K562 (cell line): ENCODE measurements around the gene TNFAIP8L2. TPM values are rescaled to one million over a fixed set of nuclear protein-coding genes. Genes with fewer than 3 reads are reported as not detected.

Source experiments
- ATAC-seq: fragments of 200-7000 bp; cut with Tn5 transposase; 3 replicates; pipeline ENCODE4 v1.9.1; 2020; ENCODE audit warnings: moderate library complexity
- BruUV-seq: library from RNA; stranded (reverse); fragments of 400-500 nt; replicated peaks from 2 replicates; lab custom pipeline; 2021; lab: Mats Ljungman, UMichigan
- CTCF ChIA-PET: fragments of 300-600 bp; formaldehyde crosslinking; extraction: SDS; loops from one replicate; lab custom pipeline; 2021; ENCODE audit warnings: low intra/inter-chr PET ratio; lab: Yijun Ruan, JAX
- POLR2A ChIA-PET: fragments of 300-600, 350-650 bp; sonication (Branson Sonifier 250); formaldehyde crosslinking; extraction: SDS; loops from one replicate; lab custom pipeline; 2021; ENCODE audit warnings: antibody characterized with exemption, inconsistent platforms; lab: Yijun Ruan, JAX
- DNase-seq, 4 experiments: peaks; one replicate each; pipeline versions ENCODE4 v3.0.0 to v3.0.0-alpha.2; 2011 to 2018; ENCODE audit warnings: low spot score in 3 of 4, mixed read lengths in 3 of 4; ENCODE audit errors: extremely low read depth in 1 of 4
- FAIRE-seq: peaks from 2 replicates; lab custom pipeline; 2011; peaks lifted over from hg19 to GRCh38; lab: Jason Lieb, UNC
- H2AFZ ChIP-seq: 2 replicates; pipeline ENCODE4 v1.6.0; 2011; ENCODE audit warnings: low read depth, low read length, control low read depth, inconsistent platforms
- H3K27ac ChIP-seq: fragments of 200-600 bp; 3 replicates; pipeline ENCODE4 v1.8.0; 2011; ENCODE audit warnings: low read depth, mild to moderate bottlenecking, control low read depth, inconsistent platforms, low read length, moderate library complexity, mixed read lengths; ENCODE audit errors: extremely low read depth
- H3K27me3 ChIP-seq, 2 experiments: fragments of 300-600 bp in 1 of 2; 2 replicates in 1 of 2; 3 replicates in 1 of 2; pipeline versions ENCODE4 v1.6.0 to v1.8.0; 2011; ENCODE audit warnings: inconsistent platforms in 2 of 2, low read length in 2 of 2, mild to moderate bottlenecking in 1 of 2, mixed read lengths in 1 of 2, moderate library complexity in 1 of 2; ENCODE audit not compliant: control insufficient read depth in 2 of 2, insufficient read depth in 2 of 2
- H3K36me3 ChIP-seq: fragments of 300-600 bp; 3 replicates; pipeline ENCODE4 v1.8.0; 2011; ENCODE audit warnings: mild to moderate bottlenecking, low read length, inconsistent platforms; ENCODE audit not compliant: control insufficient read depth, insufficient read depth
- H3K4me1 ChIP-seq, 2 experiments: fragments of 200-600 bp in 1 of 2; replicated peaks in 1 of 2; 2 replicates in 1 of 2; 3 replicates in 1 of 2; pipeline versions ENCODE4 v1.5.1 to v1.8.0; 2011; ENCODE audit warnings: inconsistent platforms in 2 of 2, low read length in 2 of 2, mild to moderate bottlenecking in 1 of 2, mixed read lengths in 1 of 2, moderate library complexity in 1 of 2; ENCODE audit not compliant: control insufficient read depth in 2 of 2, insufficient read depth in 2 of 2
- H3K4me2 ChIP-seq: 2 replicates; pipeline ENCODE4 v1.6.1; 2011; ENCODE audit warnings: low read length, control low read depth, inconsistent platforms, mixed read lengths; ENCODE audit not compliant: insufficient read depth
- H3K4me3 ChIP-seq: fragments of 200-600 bp; sonication (generic), shearing (Covaris generic); 2 replicates; pipeline ENCODE4 v1.5.1; 2016; ENCODE audit warnings: control low read depth, inconsistent platforms
- H3K79me2 ChIP-seq: fragments of 200-600 bp; 3 replicates; pipeline ENCODE4 v1.8.0; 2011; ENCODE audit warnings: low read length, inconsistent platforms; ENCODE audit not compliant: control insufficient read depth, insufficient read depth
- H3K9ac ChIP-seq, 2 experiments: 2 replicates each; pipeline versions ENCODE4 v1.6.0 to v1.6.1; 2011; ENCODE audit warnings: low read depth in 2 of 2, low read length in 2 of 2, control low read depth in 1 of 2, inconsistent platforms in 1 of 2, mild to moderate bottlenecking in 1 of 2, mixed read lengths in 1 of 2; ENCODE audit not compliant: insufficient read depth in 1 of 2
- H3K9me1 ChIP-seq: one replicate; pipeline ENCODE4 v1.6.0; 2011; ENCODE audit warnings: inconsistent platforms, mild to moderate bottlenecking, low read length, moderate library complexity; ENCODE audit not compliant: control insufficient read depth, insufficient read depth
- H3K9me3 ChIP-seq: replicated peaks from 2 replicates; pipeline ENCODE4 v1.5.1; 2011; ENCODE audit warnings: low read depth, low read length, inconsistent platforms; ENCODE audit not compliant: control insufficient read depth, insufficient read depth
- H4K20me1 ChIP-seq: replicated peaks from 2 replicates; pipeline ENCODE4 v1.6.1; 2011; ENCODE audit warnings: low read length, inconsistent platforms, mixed read lengths; ENCODE audit not compliant: control insufficient read depth, insufficient read depth
- ETV1 ChIP-seq: fragments of 450-650 bp; conservative IDR thresholded peaks from 2 replicates; pipeline ENCODE4 v1.6.1; 2016; ENCODE audit warnings: missing genetic modification characterization, control low read depth, low read depth, missing compliant biosample characterization
- GATA2 ChIP-seq: sonication (generic); formaldehyde crosslinking; IDR thresholded peaks from 2 replicates; pipeline ENCODE4 v1.4.0; 2020; ENCODE audit warnings: mild to moderate bottlenecking, missing genetic modification reagents
- GTF3C2 ChIP-seq: IDR thresholded peaks from 3 replicates; pipeline ENCODE4 v1.6.1; 2011; ENCODE audit warnings: borderline replicate concordance, mild to moderate bottlenecking, moderate library complexity; ENCODE audit not compliant: insufficient read length; ENCODE audit errors: extremely low read depth
- HDAC8 ChIP-seq: fragments of 450-650 bp; IDR thresholded peaks from 2 replicates; pipeline ENCODE4 v1.6.1; 2016; ENCODE audit warnings: mild to moderate bottlenecking, missing genetic modification characterization, moderate library complexity, missing compliant biosample characterization
- NCOA6 ChIP-seq: fragments of 450-650 bp; IDR thresholded peaks from 2 replicates; pipeline ENCODE4 v1.6.1; 2017; ENCODE audit warnings: mild to moderate bottlenecking
- NRF1 ChIP-seq, 2 experiments: fragments of 450-650 bp; IDR thresholded peaks in 1 of 2; conservative IDR thresholded peaks in 1 of 2; 2 replicates each; pipeline ENCODE4 v1.6.1; 2014; ENCODE audit warnings: mild to moderate bottlenecking in 2 of 2
- SRSF1 ChIP-seq: fragments of 200-400 bp; formaldehyde crosslinking; IDR thresholded peaks from 2 replicates; pipeline ENCODE4 v1.6.1; 2017; ENCODE audit warnings: mild to moderate bottlenecking, low read depth, low read length, moderate library complexity
- TAF1 ChIP-seq: IDR thresholded peaks from 2 replicates; pipeline ENCODE4 v1.6.1; 2011; ENCODE audit warnings: mild to moderate bottlenecking, low read length, moderate library complexity; ENCODE audit not compliant: insufficient read depth, control insufficient read depth, severe bottlenecking; ENCODE audit errors: extremely low read depth
- TCF7 ChIP-seq: sonication (generic); IDR thresholded peaks from 2 replicates; pipeline ENCODE4 v1.6.1; 2016; ENCODE audit warnings: antibody characterized with exemption, borderline replicate concordance
- ZBTB49 ChIP-seq: sonication (generic); formaldehyde crosslinking; IDR thresholded peaks from 2 replicates; pipeline ENCODE4 v1.8.0; 2022; ENCODE audit warnings: missing genetic modification reagents, mild to moderate bottlenecking, borderline replicate concordance
- ZNF395 ChIP-seq: fragments of 200-800 bp; sonication (Bioruptor generic); IDR thresholded peaks from 2 replicates; pipeline ENCODE4 v1.6.1; 2017; ENCODE audit warnings: missing genetic modification characterization, missing compliant biosample characterization
- ZNF584 ChIP-seq: fragments of 200-800 bp; sonication (Bioruptor generic); IDR thresholded peaks from 2 replicates; pipeline ENCODE4 v1.6.1; 2016; ENCODE audit warnings: low read depth, mild to moderate bottlenecking, missing genetic modification characterization, missing compliant biosample characterization
- ZNF589 ChIP-seq: fragments of 200-800 bp; sonication (Bioruptor generic); IDR thresholded peaks from 2 replicates; pipeline ENCODE4 v1.6.1; 2016; ENCODE audit warnings: low read depth, missing genetic modification characterization, missing compliant biosample characterization
- WGBS: fragments of 100-300 bp; shearing (Covaris generic); methylation state at CpG from one replicate; pipeline ENCODE4 v1.1.6; 2016; ENCODE audit warnings: low coverage, mixed read lengths; ENCODE audit not compliant: insufficient coverage; ENCODE audit errors: missing lambda C conversion rate; 5-methylcytosine and 5-hydroxymethylcytosine counted together
- in situ Hi-C: fragments of 300-500 bp; cut with MboI; formaldehyde crosslinking; loops from 4 replicates; pipeline ENCODE4 v1.15.0; 2018; ENCODE audit warnings: inconsistent platforms, mixed read lengths
- intact Hi-C: fragments of 100-400 bp; cut with micrococcal nuclease; formaldehyde crosslinking; loops from 2 replicates; pipeline ENCODE4 v1.14.2; 2022
- polyA plus RNA-seq, 8 experiments: library from polyadenylated mRNA; depleted of rRNA in 4 of 8; stranded (reverse) in 5 of 8; unstranded in 3 of 8; fragments of >200 nt; fragmentation: Nextera tagmentation in 2 of 8; fragmentation: Illumina TruSeq in 1 of 8; extraction: Ambion mirVana in 2 of 8; extraction: Trizol in 1 of 8; gene quantifications; 2 replicates each; pipeline versions ENCODE4 v1.2.1 to v1.2.3, GENCODE V29; 2011 to 2014; ENCODE audit warnings: inconsistent platforms in 1 of 8, missing spikeins in 1 of 8
- total RNA-seq, 7 experiments: library from RNA; depleted of rRNA in 6 of 7; stranded (reverse); fragments of >200 nt in 6 of 7; fragmentation: Illumina TruSeq in 2 of 7; extraction: Trizol in 2 of 7; gene quantifications; 2 replicates each; pipeline versions ENCODE4 v1.2.1 to v1.2.3, GENCODE V29; 2011 to 2021; ENCODE audit warnings: low replicate concordance in 1 of 7

The TNFAIP8L2 gene
- total and polyA plus RNA-seq, 9 of the 15 experiments (the other 6 are each of a cell fraction or from before 2014, with no cell fraction given) = 0.05 to 1.7 (median 0.52) TPM

GRCh38 chr1:151165738-151166504, 9.5 kb downstream of the TNFAIP8L2 start, which contains the start of the genes LYSMD1 and SCNM1:
Gene LYSMD1, minus strand, starts transcription at chr1:151165902. Its CDS starts 644 bp downstream, at chr1:151165258.
Gene SCNM1, plus strand, starts transcription at chr1:151166144. Its CDS starts 9 bp downstream, at chr1:151166153.
- intact Hi-C loops = no loop called here
- POLR2A ChIA-PET = interaction anchor here (0.6 to 1.7 kb wide), 10 partner anchors 10 to 562 kb away, joined by 3 to 5 read pairs (median 4); partner anchors contain the start of genes MLLT11, TMOD4 and VPS72
- H3K9me3 ChIP-seq = no peaks in the 10 kb centered on the region
- CTCF ChIA-PET = interaction anchor here (0.7 to 1.3 kb wide), 2 partner anchors 67 to 90 kb away, joined by 3 to 5 read pairs; no protein-coding TSS in a partner anchor
- DNase-seq = peak; percentile 88 to 99 (median 92)
- H3K4me2 ChIP-seq = peak within 1 kb of the TSS; percentile 96
- peaks cover 34% of the 10 kb centered on the region; the same call in 2 of the 3 replicates for H3K36me3 ChIP-seq
- in situ Hi-C loops = no loop called here
- WGBS = under 1% methylated on average over 38 of the region's 38 CpGs
- peaks cover 31% of the 10 kb centered on the region for H3K79me2 ChIP-seq
- peak within 1 kb of the TSS; percentile 74 for H3K27ac ChIP-seq
- peak within 1 kb of the TSS; percentile 87 to 92 for H3K9ac ChIP-seq
- peak; percentile 98 for ATAC-seq
- no peaks in the 10 kb centered on the region for H3K27me3 ChIP-seq
- no peaks in the 10 kb centered on the region for H3K9me1 ChIP-seq
- TSS peak; percentile 91 for BruUV-seq
- peak; percentile 99 for FAIRE-seq
- H2AFZ ChIP-seq = peak within 1 kb of the TSS; percentile 98
- no peaks in the 10 kb centered on the region for H4K20me1 ChIP-seq
- peaks cover 10 to 16% of the 10 kb centered on the region in 2 experiments; a peak in 4 of 5 replicates for H3K4me1 ChIP-seq
- H3K4me3 ChIP-seq = peak within 1 kb of the TSS; percentile 64
- TF ChIP-seq GATA2 (CRISPR knock-in tag) (no peak), GTF3C2 (no peak), ETV1 (tag) (peak; percentile 100), ZNF395 (CRISPR knock-in tag) (peak; percentile 97), ZNF584 (CRISPR knock-in tag) (peak; percentile 81; the same call in 1 of the 2 replicates), NCOA6 (no peak), TCF7 (peak; percentile 52; the same call in 1 of the 2 replicates), SRSF1 (no peak), NRF1 (conservative IDR thresholded peaks at IDR 0.05 in 1 of 2, IDR thresholded peaks at IDR 0.05 in 1 of 2) (peak; percentile 75 to 81), HDAC8 (tag) (no peak), ZBTB49 (CRISPR knock-in tag) (no peak), TAF1 (peak; percentile 77), ZNF589 (CRISPR knock-in tag) (peak; percentile 91)
